ENCODE results near the gene ENPP5.

Gene ENPP5, protein sequence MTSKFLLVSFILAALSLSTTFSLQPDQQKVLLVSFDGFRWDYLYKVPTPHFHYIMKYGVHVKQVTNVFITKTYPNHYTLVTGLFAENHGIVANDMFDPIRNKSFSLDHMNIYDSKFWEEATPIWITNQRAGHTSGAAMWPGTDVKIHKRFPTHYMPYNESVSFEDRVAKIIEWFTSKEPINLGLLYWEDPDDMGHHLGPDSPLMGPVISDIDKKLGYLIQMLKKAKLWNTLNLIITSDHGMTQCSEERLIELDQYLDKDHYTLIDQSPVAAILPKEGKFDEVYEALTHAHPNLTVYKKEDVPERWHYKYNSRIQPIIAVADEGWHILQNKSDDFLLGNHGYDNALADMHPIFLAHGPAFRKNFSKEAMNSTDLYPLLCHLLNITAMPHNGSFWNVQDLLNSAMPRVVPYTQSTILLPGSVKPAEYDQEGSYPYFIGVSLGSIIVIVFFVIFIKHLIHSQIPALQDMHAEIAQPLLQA

DNA sequence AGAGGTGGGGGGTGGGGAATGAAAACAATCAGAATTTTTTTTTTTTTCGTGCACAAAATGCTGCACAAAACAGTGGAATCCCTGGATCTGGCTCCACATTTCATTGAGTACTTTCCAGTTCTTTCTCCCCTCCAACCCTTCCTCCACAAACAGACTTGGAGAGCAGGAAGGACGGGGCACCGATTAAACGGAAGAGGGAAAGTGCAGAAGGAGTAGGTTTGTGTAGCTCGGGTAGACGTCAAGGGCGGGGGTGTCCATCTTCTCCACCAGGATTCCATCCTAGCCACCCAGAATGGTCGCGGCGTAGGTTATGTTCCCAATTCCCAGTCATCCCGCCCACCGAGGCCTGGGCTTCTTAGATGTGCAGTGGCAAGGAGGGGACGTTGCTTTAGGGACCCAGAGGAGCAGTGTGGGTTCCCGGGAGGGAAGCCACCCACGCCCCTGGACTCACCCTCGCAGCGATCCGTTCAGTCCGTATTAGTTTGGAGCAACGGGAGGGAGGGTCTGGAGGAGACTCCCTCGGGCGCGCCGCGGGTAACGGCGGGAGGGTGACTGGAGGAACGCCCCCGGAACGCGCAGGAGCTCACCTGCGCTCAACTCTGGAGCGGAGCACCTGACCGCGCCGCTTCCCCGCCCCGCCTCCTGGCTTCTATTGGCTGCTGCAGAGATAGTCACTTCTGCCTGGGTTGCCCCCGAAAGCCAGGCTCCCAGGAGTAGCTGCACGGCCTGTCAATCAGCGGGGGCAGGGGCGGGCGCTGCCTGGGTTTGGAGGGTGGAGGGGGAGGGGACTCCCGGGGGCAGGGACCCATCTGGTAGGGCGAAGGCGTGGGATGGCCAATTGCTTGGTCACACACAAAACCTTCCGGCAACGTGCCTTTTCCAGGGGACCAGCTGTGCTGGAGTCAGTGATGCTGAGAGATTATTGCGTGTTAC lies at the start of gene ENPP5:
Gene ENPP5 (minus strand): TSS at position 624 of the 933 bp plus-strand sequence. CDS start 2,718 bp downstream, outside the sequence.
- Histone ChIP-seq H3K27me3 (no peaks in the 10 kb centered on the region), H3K9me3 (peaks cover 5% of the 10 kb centered on the region; the same call in 1 of the 2 replicates), H4K20me1 (no peaks in the 10 kb centered on the region), H3K4me2 (no peak within 1 kb of the TSS), H3K27ac (no peak within 1 kb of the TSS), H3K9ac (no peak within 1 kb of the TSS), H3K36me3 (no peaks in the 10 kb centered on the region), H3K4me3 (no peak within 1 kb of the TSS), H3K4me1 (no peaks in the 10 kb centered on the region)
- TF ChIP-seq Cebpa-rat (IDR thresholded peaks at IDR 0.05), result no peak

GRCh38 chr6:46219661-46220060 lies 48.9 kb upstream of the ENPP5 start:
- Histone ChIP-seq H3K9me3 (no peaks in the 10 kb centered on the region), H3K9ac (no peak overlapping the region), H3K36me3 (no peaks in the 10 kb centered on the region), H3K4me2 (peak overlapping the region; percentile 51), H3K4me1 (peaks cover 34% of the 10 kb centered on the region), H3K27me3 (no peaks in the 10 kb centered on the region), H3K27ac (no peak overlapping the region), H3K4me3 (no peak overlapping the region), H4K20me1 (no peaks in the 10 kb centered on the region)
- TF ChIP-seq Cebpa-rat (IDR thresholded peaks at IDR 0.05), result no peak

DNA sequence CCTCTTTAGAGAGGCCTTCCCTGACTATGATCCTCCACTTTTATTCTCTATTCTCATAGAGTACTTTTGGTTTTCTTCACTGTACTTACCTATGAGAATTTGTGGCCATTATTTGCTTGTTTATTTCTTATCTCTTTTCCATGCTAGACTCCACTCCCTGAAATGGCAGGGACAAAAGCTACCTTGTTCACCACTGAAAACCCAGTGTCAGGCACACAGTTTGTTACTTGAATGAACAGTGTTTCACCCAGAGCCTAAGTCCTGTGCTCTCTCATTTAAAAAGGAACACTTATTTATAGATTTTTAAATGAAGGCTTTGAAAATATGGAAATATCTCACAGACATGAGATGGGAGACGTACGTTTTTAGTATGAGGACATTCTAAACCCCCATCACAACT lies 47.7 kb upstream of the ENPP5 start:
- H3K27me3 ChIP-seq, result no peaks in the 10 kb centered on the region
- no peaks in the 10 kb centered on the region for H4K20me1 ChIP-seq
- H3K36me3 ChIP-seq, result no peaks in the 10 kb centered on the region
- H3K4me3 ChIP-seq, result no peak overlapping the region
- H3K9me3 ChIP-seq, result no peaks in the 10 kb centered on the region
- H3K4me1 ChIP-seq, result peaks cover 34% of the 10 kb centered on the region
- TF ChIP-seq Cebpa-rat (IDR thresholded peaks at IDR 0.05), result no peak
- H3K9ac ChIP-seq, result no peak overlapping the region
- H3K27ac ChIP-seq, result no peak overlapping the region
- 0 out of 2 replicates have a peak overlapping the region, but pooled peaks have one; percentile 51 for H3K4me2 ChIP-seq

DNA sequence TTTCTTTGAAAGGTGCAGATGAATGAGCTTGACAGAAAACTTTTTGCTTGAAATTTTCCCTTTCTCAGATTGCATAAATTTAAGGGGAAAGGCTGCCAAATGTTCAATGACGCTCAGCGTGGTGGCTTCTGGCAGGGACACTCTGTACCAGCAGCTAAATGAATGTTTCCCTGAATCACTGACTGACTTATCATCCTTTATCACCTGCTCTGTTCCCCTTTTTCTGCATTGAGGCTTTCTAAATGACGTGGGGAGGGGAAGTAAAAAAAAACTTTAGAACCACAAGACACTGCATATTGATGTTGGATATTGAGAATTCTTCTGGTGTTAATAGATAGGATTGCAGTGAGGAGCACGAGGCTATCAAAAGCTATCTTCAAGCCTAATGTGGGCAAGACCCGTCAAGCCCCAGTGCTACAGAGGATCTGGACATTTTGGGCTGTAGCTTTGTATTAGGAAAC lies 46.9 kb upstream of the ENPP5 start:
- Histone ChIP-seq H4K20me1 (no peaks in the 10 kb centered on the region), H3K36me3 (no peaks in the 10 kb centered on the region), H3K4me1 (peaks cover 34% of the 10 kb centered on the region), H3K4me2 (no peak overlapping the region), H3K9me3 (no peaks in the 10 kb centered on the region), H3K27ac (no peak overlapping the region), H3K4me3 (no peak overlapping the region), H3K9ac (no peak overlapping the region), H3K27me3 (no peaks in the 10 kb centered on the region)
- no peak for TF ChIP-seq Cebpa-rat (IDR thresholded peaks at IDR 0.05)

DNA sequence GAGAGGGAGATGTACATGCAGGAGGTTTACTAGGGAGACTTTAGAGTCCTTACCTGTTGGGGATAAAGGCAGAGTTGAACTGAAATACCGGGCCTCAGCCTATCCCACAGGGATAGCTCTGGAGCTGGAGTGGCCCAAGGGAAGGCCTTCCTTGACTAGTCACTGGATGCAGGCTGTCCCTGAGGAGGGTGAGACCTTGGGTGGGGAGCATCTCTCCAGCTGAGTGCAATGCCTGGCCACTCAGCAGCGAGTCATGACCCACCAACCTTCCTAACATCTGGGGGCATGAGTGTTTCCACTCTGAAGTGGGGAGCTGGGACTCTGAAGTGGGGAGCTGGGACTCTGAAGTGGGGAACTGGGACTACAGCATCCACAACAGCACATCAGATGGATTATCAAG lies 46.1 kb upstream of the ENPP5 start:
- no peaks in the 10 kb centered on the region for H4K20me1 ChIP-seq

DNA sequence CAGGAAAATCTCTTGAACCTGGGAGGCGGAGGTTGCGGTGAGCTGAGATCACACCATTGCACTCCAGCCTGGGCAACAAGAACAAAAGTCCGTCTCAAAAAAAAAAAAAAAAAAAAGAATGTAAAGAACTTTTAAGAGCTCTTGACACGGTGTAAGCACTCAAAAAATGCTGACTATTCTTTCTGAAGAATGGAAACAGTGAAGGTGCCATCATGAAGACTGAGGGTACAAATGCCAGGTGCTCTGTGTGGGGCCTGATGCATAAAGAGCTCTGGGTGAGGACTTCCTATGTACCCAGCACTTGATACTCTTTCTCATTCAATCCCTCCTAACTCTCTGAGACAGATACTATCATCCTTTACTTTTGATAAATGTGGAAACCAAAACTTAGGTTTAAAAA lies 45.0 kb upstream of the ENPP5 start:
- Histone ChIP-seq H3K4me2 (no peak overlapping the region), H3K4me3 (no peak overlapping the region), H3K4me1 (peaks cover 32% of the 10 kb centered on the region), H3K9me3 (no peaks in the 10 kb centered on the region), H3K27me3 (no peaks in the 10 kb centered on the region), H3K27ac (no peak overlapping the region), H3K36me3 (no peaks in the 10 kb centered on the region), H3K9ac (no peak overlapping the region), H4K20me1 (no peaks in the 10 kb centered on the region)
- TF ChIP-seq Cebpa-rat (IDR thresholded peaks at IDR 0.05), result no peak

More for the DNA sequence above, 46.1 kb upstream of the ENPP5 start:
- peaks cover 34% of the 10 kb centered on the region for H3K4me1 ChIP-seq
- H3K4me3 ChIP-seq, result no peak overlapping the region
- H3K9ac ChIP-seq, result no peak overlapping the region
- no peak overlapping the region for H3K27ac ChIP-seq
- TF ChIP-seq Cebpa-rat (IDR thresholded peaks at IDR 0.05), result no peak
- H3K4me2 ChIP-seq, result no peak overlapping the region
- no peaks in the 10 kb centered on the region for H3K27me3 ChIP-seq
- no peaks in the 10 kb centered on the region for H3K9me3 ChIP-seq
- H3K36me3 ChIP-seq, result no peaks in the 10 kb centered on the region

GRCh38 chr6:46215213-46215612 lies 44.4 kb upstream of the ENPP5 start:
- no peak overlapping the region for H3K9ac ChIP-seq

GRCh38 chr6:46211917-46212316 lies 41.1 kb upstream of the ENPP5 start:
- Histone ChIP-seq H3K9ac (no peak overlapping the region), H4K20me1 (no peaks in the 10 kb centered on the region), H3K27me3 (no peaks in the 10 kb centered on the region), H3K4me2 (no peak overlapping the region), H3K4me1 (no peaks in the 10 kb centered on the region), H3K27ac (no peak overlapping the region), H3K36me3 (no peaks in the 10 kb centered on the region), H3K9me3 (no peaks in the 10 kb centered on the region), H3K4me3 (no peak overlapping the region)
- no peak for TF ChIP-seq Cebpa-rat (IDR thresholded peaks at IDR 0.05)

More at GRCh38 chr6:46215213-46215612, 44.4 kb upstream of the ENPP5 start:
- Histone ChIP-seq H4K20me1 (no peaks in the 10 kb centered on the region), H3K27ac (no peak overlapping the region), H3K36me3 (no peaks in the 10 kb centered on the region), H3K27me3 (no peaks in the 10 kb centered on the region), H3K4me1 (peaks cover 26% of the 10 kb centered on the region), H3K4me2 (no peak overlapping the region), H3K9me3 (no peaks in the 10 kb centered on the region), H3K4me3 (no peak overlapping the region)
- no peak for TF ChIP-seq Cebpa-rat (IDR thresholded peaks at IDR 0.05)

GRCh38 chr6:46210294-46210693 lies 39.5 kb upstream of the ENPP5 start:
- H3K27ac ChIP-seq, result no peak overlapping the region
- TF ChIP-seq Cebpa-rat (IDR thresholded peaks at IDR 0.05), result no peak
- H3K9me3 ChIP-seq, result no peaks in the 10 kb centered on the region
- no peaks in the 10 kb centered on the region for H3K36me3 ChIP-seq
- H3K27me3 ChIP-seq, result no peaks in the 10 kb centered on the region
- H3K4me3 ChIP-seq, result no peak overlapping the region
- H4K20me1 ChIP-seq, result no peaks in the 10 kb centered on the region
- H3K4me2 ChIP-seq, result no peak overlapping the region
- no peak overlapping the region for H3K9ac ChIP-seq
- no peaks in the 10 kb centered on the region for H3K4me1 ChIP-seq
